ENCODE results near the gene FRS2. TPM values are rescaled to one million over a fixed set of nuclear protein-coding genes. Genes with fewer than 3 reads are reported as not detected.
A peak's percentile ranks its signal among the peaks of the same experiment; 100 is the strongest.

FRS2 gene
- total RNA-seq, 1 donor from 2014 or later: 19.0 TPM

GRCh38 chr12:69515394-69515930 is 45.3 kb downstream of the FRS2 start:
- DNase-seq (ENCODE audit: missing footprints) (no peak), ATAC-seq (no peak)
- intact Hi-C loops (cut with DNase I): no loop called here

DNA sequence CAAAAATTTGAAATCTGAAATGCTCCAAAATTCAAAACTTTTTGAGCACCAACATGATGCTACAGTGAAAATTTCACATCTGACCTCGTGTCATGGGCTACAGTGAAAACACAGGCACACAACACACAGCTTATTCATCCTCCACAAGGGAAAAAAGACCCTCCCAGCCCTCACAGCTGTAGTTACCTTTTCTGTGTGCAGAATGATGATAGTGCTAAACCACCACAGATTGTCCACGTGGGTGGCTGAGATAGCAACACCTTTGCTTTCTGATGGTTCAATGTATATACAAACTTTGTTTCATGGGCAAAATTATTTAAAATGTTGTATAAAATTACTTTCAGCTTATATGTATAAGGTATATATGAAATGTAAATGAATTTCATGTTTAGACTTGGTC is 46.8 kb downstream of the FRS2 start:
- intact Hi-C loops (cut with DNase I): no loop called here
- DNase-seq (ENCODE audit: missing footprints) (no peak), ATAC-seq (no peak)

DNA sequence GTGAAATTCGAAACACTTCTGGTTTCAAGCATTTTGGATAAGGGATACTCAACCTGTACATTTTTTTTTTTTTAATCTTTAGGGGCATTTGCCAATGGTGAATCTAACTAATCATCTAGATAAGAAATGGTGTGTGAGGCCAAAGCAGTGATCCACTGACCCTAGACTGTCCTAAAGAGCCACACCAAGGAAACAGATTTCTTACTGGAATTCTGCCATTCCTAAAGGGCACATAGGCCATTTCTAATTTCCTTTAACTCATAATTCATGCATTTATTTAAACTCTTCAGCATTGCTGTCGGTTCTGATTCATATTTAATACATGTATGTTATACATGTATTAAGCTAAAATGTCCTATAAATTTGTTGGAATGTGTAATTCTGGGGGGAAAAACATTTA is 47.2 kb downstream of the FRS2 start:
- intact Hi-C loops (cut with DNase I): no loop called here
- no peak for ATAC-seq
- DNase-seq (ENCODE audit: missing footprints): no peak

- DNase-seq (ENCODE audit: missing footprints) (no peak), ATAC-seq (no peak)
- intact Hi-C loops (cut with DNase I): no loop called here
Measured at GRCh38 chr12:69519871-69520270, 49.7 kb downstream of the FRS2 start.

DNA sequence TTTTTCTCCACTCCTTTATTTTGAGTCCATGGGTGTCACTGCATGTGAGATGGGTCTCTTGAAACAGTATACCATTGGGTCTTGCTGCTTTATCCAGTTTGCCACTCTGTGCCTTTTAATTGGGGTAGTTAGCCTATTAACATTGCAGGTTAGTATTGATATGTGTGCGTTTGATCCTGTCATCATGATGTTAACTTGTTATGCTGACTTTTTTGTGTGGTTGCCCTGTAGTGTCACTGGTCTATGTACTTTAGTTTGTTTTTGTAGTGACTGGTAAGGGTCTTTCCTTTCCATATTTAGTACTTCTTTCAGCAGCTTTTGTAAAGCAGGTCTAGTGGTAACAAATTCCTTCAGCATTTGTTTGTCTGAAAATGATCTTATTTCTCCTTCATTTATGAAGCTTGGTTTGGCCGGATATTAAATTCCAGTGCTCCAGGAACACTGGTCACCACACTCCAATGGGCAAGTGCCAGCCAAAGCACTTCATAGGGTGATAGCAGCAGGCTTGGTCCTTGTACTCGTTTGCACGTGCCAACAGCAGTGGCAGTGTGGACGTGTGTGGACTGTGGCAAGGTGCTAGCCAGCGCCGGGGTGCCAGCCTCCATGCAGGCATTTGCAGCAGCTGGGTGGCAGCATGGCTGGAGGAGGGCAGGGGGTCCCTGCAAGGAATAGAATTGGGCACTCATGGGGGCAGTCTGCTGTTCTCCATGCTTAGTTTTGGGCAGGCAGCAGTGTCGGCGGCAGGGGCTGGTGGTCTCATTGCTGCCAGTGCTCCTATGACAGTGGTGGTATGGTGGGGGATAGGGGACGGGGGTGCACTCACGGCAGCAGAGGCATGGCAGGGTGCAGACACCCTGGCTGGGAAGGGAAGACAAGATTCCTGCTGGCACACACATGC is 53.5 kb downstream of the FRS2 start:
- ATAC-seq (peak; percentile 80), DNase-seq (ENCODE audit: missing footprints) (peak; percentile 73)
- intact Hi-C loops (cut with DNase I): no loop called here

DNA sequence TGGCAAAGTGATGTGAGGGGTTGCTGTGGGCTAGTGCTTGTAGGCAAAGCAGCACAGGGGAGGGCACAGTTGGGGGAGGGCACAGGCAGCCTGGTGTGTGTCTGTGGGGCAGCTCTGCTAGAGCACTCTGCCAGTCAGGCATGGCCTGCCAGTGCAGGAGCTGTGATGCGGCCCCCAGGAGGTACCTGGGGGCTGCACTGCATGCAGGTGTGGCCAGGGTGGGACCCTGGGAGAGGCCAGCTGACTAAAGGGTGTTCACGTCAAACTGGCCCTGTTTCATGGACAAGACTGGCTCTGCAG is 54.1 kb downstream of the FRS2 start:
- DNase-seq (ENCODE audit: missing footprints) (no peak), ATAC-seq (peak; percentile 36)
- intact Hi-C loops (cut with DNase I): no loop called here

- no peak for ATAC-seq
Measured at GRCh38 chr12:69524755-69525469, 54.7 kb downstream of the FRS2 start.

GRCh38 chr12:69527506-69528272 is 57.5 kb downstream of the FRS2 start:
- intact Hi-C loops (cut with DNase I): no loop called here
- ATAC-seq (no peak), DNase-seq (ENCODE audit: missing footprints) (no peak)

More at GRCh38 chr12:69524755-69525469, 54.7 kb downstream of the FRS2 start:
- intact Hi-C loops (cut with DNase I): no loop called here
- DNase-seq (ENCODE audit: missing footprints): no peak

GRCh38 chr12:69529021-69529420 is 58.8 kb downstream of the FRS2 start:
- ATAC-seq (no peak), DNase-seq (ENCODE audit: missing footprints) (no peak)
- intact Hi-C loops (cut with DNase I): no loop called here

GRCh38 chr12:69533844-69534243 is 63.7 kb downstream of the FRS2 start:
- intact Hi-C loops (cut with DNase I): no loop called here
- DNase-seq (ENCODE audit: missing footprints) (no peak), ATAC-seq (no peak)

GRCh38 chr12:69534389-69534822 is 64.2 kb downstream of the FRS2 start:
- ATAC-seq (peak; percentile 99), DNase-seq (ENCODE audit: missing footprints) (no peak)
- intact Hi-C loops (cut with DNase I): no loop called here

DNA sequence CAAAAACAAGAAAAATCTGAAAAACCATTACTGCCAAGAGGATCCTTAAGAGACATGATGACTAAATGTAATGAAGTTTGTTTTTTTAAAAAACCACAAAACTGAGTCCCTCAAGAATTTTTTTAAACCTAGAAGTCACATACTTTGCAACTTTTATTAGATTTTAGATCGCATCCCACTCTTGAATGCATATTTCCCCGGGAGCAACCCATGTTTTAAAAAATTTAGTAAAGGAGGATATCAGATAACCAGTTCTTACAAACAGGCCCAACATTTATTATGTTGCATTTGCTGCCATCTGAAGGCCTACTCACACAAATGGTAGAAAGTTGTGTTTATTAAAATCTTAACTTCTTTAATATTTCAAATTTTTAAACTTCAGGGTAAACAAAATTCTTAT is 70.8 kb downstream of the FRS2 start:
- DNase-seq (ENCODE audit: missing footprints): no peak
- no peak for ATAC-seq
- intact Hi-C loops (cut with DNase I): no loop called here

DNA sequence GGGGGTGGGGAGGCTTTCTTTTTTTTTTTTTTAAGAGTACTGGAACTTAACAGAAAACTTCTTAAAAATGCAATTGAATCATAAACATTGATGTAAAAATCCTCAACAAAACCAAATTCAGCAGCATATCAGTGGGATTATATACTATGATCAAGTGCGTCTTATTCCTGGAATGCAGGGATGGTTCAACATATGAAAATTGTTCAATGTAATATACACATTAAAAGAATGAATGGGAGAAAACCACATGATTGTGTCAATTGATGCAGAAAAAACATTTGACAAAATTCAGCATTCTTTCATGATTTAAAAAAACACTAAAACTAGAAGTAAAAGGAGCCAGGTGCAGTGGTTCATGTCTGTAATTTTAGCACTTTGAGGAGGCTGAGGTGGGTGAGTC is 73.9 kb downstream of the FRS2 start:
- ATAC-seq: no peak
- intact Hi-C loops (cut with DNase I): no loop called here

GRCh38 chr12:69545081-69545480 is 74.9 kb downstream of the FRS2 start:
- no peak for DNase-seq (ENCODE audit: missing footprints)
- intact Hi-C loops (cut with DNase I): no loop called here

More for the DNA sequence above, 73.9 kb downstream of the FRS2 start:
- DNase-seq (ENCODE audit: missing footprints): no peak

GRCh38 chr12:69546693-69547438 is 76.7 kb downstream of the FRS2 start:
- intact Hi-C loops (cut with DNase I): no loop called here
- DNase-seq (ENCODE audit: missing footprints) (no peak), ATAC-seq (no peak)

More at GRCh38 chr12:69545081-69545480, 74.9 kb downstream of the FRS2 start:
- ATAC-seq: no peak

- intact Hi-C loops (cut with DNase I): no loop called here
- no peak for ATAC-seq
- DNase-seq (ENCODE audit: missing footprints): no peak
Measured at GRCh38 chr12:69548687-69549086, 78.5 kb downstream of the FRS2 start.

- DNase-seq (ENCODE audit: missing footprints) (no peak), ATAC-seq (no peak)
- intact Hi-C loops (cut with DNase I): no loop called here
Measured at GRCh38 chr12:69550569-69551350, 80.6 kb downstream of the FRS2 start.

All from Right ventricle myocardium inferior (tissue), 1 donor.